Adrenal gland (tissue), 5 donors: ENCODE measurements around the gene PIANP.

Source experiments
- POLR2A ChIP-seq, 2 donors: fragments of 450-650 bp; IDR thresholded peaks; one replicate each; pipeline ENCODE4 v1.6.1; 2017; ENCODE audit warnings: antibody characterized with exemption in 2 of 2, mild to moderate bottlenecking in 2 of 2, moderate library complexity in 1 of 2
- TF ChIP-seq, protein P1 (sequence below), 6 experiments: fragments of 450-650 bp in 4 of 6; fragments of 200-600 bp in 2 of 6; sonication (generic) in 1 of 6; IDR thresholded peaks; 1 replicate in 5 of 6; 2 replicates in 1 of 6; pipeline versions ENCODE4 v1.5.1 to v1.8.0; 2016 to 2021; ENCODE audit warnings: antibody characterized with exemption in 6 of 6, mild to moderate bottlenecking in 2 of 6, moderate library complexity in 1 of 6
- donor health status: DM: no; HTN: no; CAD: no.

- TF ChIP-seq, protein P1, sequence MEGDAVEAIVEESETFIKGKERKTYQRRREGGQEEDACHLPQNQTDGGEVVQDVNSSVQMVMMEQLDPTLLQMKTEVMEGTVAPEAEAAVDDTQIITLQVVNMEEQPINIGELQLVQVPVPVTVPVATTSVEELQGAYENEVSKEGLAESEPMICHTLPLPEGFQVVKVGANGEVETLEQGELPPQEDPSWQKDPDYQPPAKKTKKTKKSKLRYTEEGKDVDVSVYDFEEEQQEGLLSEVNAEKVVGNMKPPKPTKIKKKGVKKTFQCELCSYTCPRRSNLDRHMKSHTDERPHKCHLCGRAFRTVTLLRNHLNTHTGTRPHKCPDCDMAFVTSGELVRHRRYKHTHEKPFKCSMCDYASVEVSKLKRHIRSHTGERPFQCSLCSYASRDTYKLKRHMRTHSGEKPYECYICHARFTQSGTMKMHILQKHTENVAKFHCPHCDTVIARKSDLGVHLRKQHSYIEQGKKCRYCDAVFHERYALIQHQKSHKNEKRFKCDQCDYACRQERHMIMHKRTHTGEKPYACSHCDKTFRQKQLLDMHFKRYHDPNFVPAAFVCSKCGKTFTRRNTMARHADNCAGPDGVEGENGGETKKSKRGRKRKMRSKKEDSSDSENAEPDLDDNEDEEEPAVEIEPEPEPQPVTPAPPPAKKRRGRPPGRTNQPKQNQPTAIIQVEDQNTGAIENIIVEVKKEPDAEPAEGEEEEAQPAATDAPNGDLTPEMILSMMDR (IDR thresholded peaks at IDR 0.05), result no peak
- no peak for TF ChIP-seq POLR2A (IDR thresholded peaks at IDR 0.05)
Measured at GRCh38 chr12:6664902-6665301, 35.7 kb downstream of the PIANP start.
